Chondrocyte (in vitro differentiated cells): ENCODE results near the gene CST9. TPM values are rescaled to one million over a fixed set of nuclear protein-coding genes. Genes with fewer than 3 reads are reported as not detected.
"Not testable (repeated sequence)": the region's sequence is repeated elsewhere in the genome, so short reads cannot be mapped to it uniquely, and the experiment has no call there.

ENCODE experiments used
- DNase-seq: peaks from one replicate; pipeline ENCODE4 v3.0.0; 2021; ENCODE audit warnings: mixed read lengths, low spot score
- H3K27ac Mint-ChIP-seq: one replicate; pipeline ENCODE4 v1.8.0; 2021; ENCODE audit warnings: mild to moderate bottlenecking, moderate library complexity, mixed read lengths; ENCODE audit not compliant: unreplicated experiment
- H3K27me3 Mint-ChIP-seq: 2 replicates; pipeline ENCODE4 v1.8.0; 2021; ENCODE audit warnings: low read depth, mixed read lengths
- H3K36me3 Mint-ChIP-seq: 2 replicates; pipeline ENCODE4 v1.8.0; 2021; ENCODE audit warnings: low read depth, mixed read lengths
- H3K4me1 Mint-ChIP-seq: 2 replicates; pipeline ENCODE4 v1.8.0; 2021; ENCODE audit warnings: low read depth, mild to moderate bottlenecking, mixed read lengths
- H3K4me3 Mint-ChIP-seq: one replicate; pipeline ENCODE4 v1.8.0; 2021; ENCODE audit warnings: mild to moderate bottlenecking, moderate library complexity, mixed read lengths; ENCODE audit not compliant: unreplicated experiment
- H3K9me3 Mint-ChIP-seq: 2 replicates; pipeline ENCODE4 v1.8.0; 2021; ENCODE audit warnings: low read depth, mixed read lengths
- total RNA-seq: library from RNA; stranded (reverse); gene quantifications from 3 replicates; pipeline ENCODE4 v1.2.1, GENCODE V29; 2021
- TF ChIP-seq, protein P1 (sequence below): fragments of 200-600 bp; sonication (generic); IDR thresholded peaks from 2 replicates; pipeline ENCODE4 v1.5.0; 2021; ENCODE audit warnings: antibody characterized with exemption, mild to moderate bottlenecking, moderate library complexity

CST9 gene
- total RNA-seq, 1 donor from 2014 or later, result not detected

GRCh38 chr20:23637282-23638221 lies 31.8 kb upstream of the CST9 start, which contains the start of gene CST3:
Gene CST3 (minus strand): TSS chr20:23637955. CDS start chr20:23637862, 93 bp downstream.
- Mint-ChIP-seq H3K9me3 (no peaks in the 10 kb centered on the region), H3K4me3 (peak within 1 kb of the TSS; percentile 89), H3K27me3 (no peaks in the 10 kb centered on the region), H3K36me3 (peaks cover 12% of the 10 kb centered on the region), H3K4me1 (peaks cover 36% of the 10 kb centered on the region), H3K27ac (peak within 1 kb of the TSS; percentile 86)
- TF ChIP-seq, protein P1, sequence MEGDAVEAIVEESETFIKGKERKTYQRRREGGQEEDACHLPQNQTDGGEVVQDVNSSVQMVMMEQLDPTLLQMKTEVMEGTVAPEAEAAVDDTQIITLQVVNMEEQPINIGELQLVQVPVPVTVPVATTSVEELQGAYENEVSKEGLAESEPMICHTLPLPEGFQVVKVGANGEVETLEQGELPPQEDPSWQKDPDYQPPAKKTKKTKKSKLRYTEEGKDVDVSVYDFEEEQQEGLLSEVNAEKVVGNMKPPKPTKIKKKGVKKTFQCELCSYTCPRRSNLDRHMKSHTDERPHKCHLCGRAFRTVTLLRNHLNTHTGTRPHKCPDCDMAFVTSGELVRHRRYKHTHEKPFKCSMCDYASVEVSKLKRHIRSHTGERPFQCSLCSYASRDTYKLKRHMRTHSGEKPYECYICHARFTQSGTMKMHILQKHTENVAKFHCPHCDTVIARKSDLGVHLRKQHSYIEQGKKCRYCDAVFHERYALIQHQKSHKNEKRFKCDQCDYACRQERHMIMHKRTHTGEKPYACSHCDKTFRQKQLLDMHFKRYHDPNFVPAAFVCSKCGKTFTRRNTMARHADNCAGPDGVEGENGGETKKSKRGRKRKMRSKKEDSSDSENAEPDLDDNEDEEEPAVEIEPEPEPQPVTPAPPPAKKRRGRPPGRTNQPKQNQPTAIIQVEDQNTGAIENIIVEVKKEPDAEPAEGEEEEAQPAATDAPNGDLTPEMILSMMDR, result peak; percentile 19
- DNase-seq, result peak; percentile 94

GRCh38 chr20:23636908-23637281 lies 31.2 kb upstream of the CST9 start:
- Mint-ChIP-seq H3K36me3 (peaks cover 12% of the 10 kb centered on the region), H3K27ac (peak overlapping the region; percentile 86), H3K4me3 (peak overlapping the region; percentile 89), H3K27me3 (no peaks in the 10 kb centered on the region), H3K4me1 (peaks cover 29% of the 10 kb centered on the region), H3K9me3 (no peaks in the 10 kb centered on the region)
- TF ChIP-seq, protein P1, result no peak
- no peak for DNase-seq

GRCh38 chr20:23636182-23636907 lies 30.6 kb upstream of the CST9 start:
- no peaks in the 10 kb centered on the region for H3K27me3 Mint-ChIP-seq
- peak; percentile 83 for DNase-seq
- peaks cover 28% of the 10 kb centered on the region for H3K4me1 Mint-ChIP-seq
- TF ChIP-seq, protein P1, result no peak
- peaks cover 12% of the 10 kb centered on the region for H3K36me3 Mint-ChIP-seq
- H3K27ac Mint-ChIP-seq, result peak overlapping the region; percentile 86
- H3K9me3 Mint-ChIP-seq, result no peaks in the 10 kb centered on the region
- peak overlapping the region; percentile 89 for H3K4me3 Mint-ChIP-seq

DNA sequence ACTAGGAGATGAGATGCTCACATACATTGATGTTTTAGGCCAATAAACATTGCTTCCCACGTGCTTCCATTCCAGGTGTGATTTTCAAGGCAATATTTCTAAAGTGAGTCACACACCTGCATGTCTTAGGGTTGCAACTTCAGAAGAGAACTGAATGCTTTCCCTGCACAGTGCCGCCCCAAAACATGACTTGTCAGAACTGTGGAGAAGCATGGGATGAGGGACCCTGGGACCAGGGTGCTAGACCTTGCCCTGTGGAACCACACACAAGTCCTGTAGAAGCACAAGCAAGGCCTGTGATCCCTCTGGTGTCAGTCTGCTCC lies 30.0 kb upstream of the CST9 start:
- peaks cover 28% of the 10 kb centered on the region for H3K4me1 Mint-ChIP-seq
- not testable (repeated sequence) for H3K27ac Mint-ChIP-seq, DNase-seq, H3K27me3 Mint-ChIP-seq, H3K9me3 Mint-ChIP-seq
- peaks cover 12% of the 10 kb centered on the region for H3K36me3 Mint-ChIP-seq
- H3K4me3 Mint-ChIP-seq, result peak overlapping the region; percentile 89

- H3K9me3 Mint-ChIP-seq, result no peaks in the 10 kb centered on the region
- TF ChIP-seq, protein P1, result no peak
- DNase-seq, result no peak
- H3K4me3 Mint-ChIP-seq, result no peak overlapping the region
- H3K4me1 Mint-ChIP-seq, result peaks cover 28% of the 10 kb centered on the region
- no peaks in the 10 kb centered on the region for H3K27me3 Mint-ChIP-seq
- H3K27ac Mint-ChIP-seq, result no peak overlapping the region
- H3K36me3 Mint-ChIP-seq, result peaks cover 13% of the 10 kb centered on the region
Measured at GRCh38 chr20:23634985-23635767, 29.5 kb upstream of the CST9 start.
